H1 (cell line): Measurements from ENCODE around the gene PAXIP1. TPM values are rescaled to one million over a fixed set of nuclear protein-coding genes. Genes with fewer than 3 reads are reported as not detected.
A peak's percentile ranks its signal among the peaks of the same experiment; 100 is the strongest.

Experiments
- CTCF ChIA-PET: fragments of 300-600 bp; sonication (Branson Sonifier 250); formaldehyde crosslinking; loops from one replicate; lab custom pipeline; 2021; ENCODE audit not compliant: partially characterized antibody; lab: Charles Lee
- POLR2A ChIA-PET: fragments of 300-600 bp; sonication (Branson Sonifier 250); formaldehyde crosslinking; loops from one replicate; lab custom pipeline; 2021; ENCODE audit warnings: inconsistent platforms; ENCODE audit not compliant: partially characterized antibody; lab: Charles Lee
- DNase-seq, 2 experiments: peaks; one replicate each; pipeline versions ENCODE4 v3.0.0 to v3.0.0-alpha.2; 2010 to 2022; ENCODE audit warnings: low spot score in 2 of 2, low read depth in 1 of 2, mixed read lengths in 1 of 2
- FAIRE-seq: peaks from 2 replicates; lab custom pipeline; 2011; peaks lifted over from hg19 to GRCh38; lab: Jason Lieb, UNC
- H2AFZ ChIP-seq: 2 replicates; pipeline ENCODE4 v1.8.1; 2012; ENCODE audit warnings: low read length, inconsistent platforms
- H2AK5ac ChIP-seq: 2 replicates; pipeline ENCODE4 v1.6.1; 2013; ENCODE audit warnings: low read depth, low read length
- H2BK120ac ChIP-seq: replicated peaks from 2 replicates; pipeline ENCODE3; 2013; ENCODE audit warnings: low read depth, low read length, inconsistent platforms
- H2BK12ac ChIP-seq: 2 replicates; pipeline ENCODE4 v1.6.1; 2013; ENCODE audit warnings: low read depth, low read length
- H2BK15ac ChIP-seq: 2 replicates; pipeline ENCODE4 v1.6.1; 2013; ENCODE audit warnings: low read length
- H2BK20ac ChIP-seq: 2 replicates; pipeline ENCODE4 v1.6.1; 2013; ENCODE audit warnings: low read length
- H2BK5ac ChIP-seq: 2 replicates; pipeline ENCODE4 v1.6.1; 2013; ENCODE audit warnings: low read depth, low read length
- H3K14ac ChIP-seq: 2 replicates; pipeline ENCODE4 v1.6.1; 2013; ENCODE audit warnings: inconsistent platforms; ENCODE audit not compliant: insufficient read length
- H3K18ac ChIP-seq: 2 replicates; pipeline ENCODE4 v1.6.1; 2013; ENCODE audit warnings: low read length; ENCODE audit errors: extremely low read depth
- H3K23ac ChIP-seq: 2 replicates; pipeline ENCODE4 v1.6.1; 2013; ENCODE audit warnings: inconsistent platforms; ENCODE audit not compliant: insufficient read length
- H3K23me2 ChIP-seq: 2 replicates; pipeline ENCODE4 v1.6.1; 2013; ENCODE audit warnings: low read depth, low read length
- H3K27ac ChIP-seq: 2 replicates; pipeline ENCODE4 v1.6.1; 2011; ENCODE audit warnings: low read depth, low read length, inconsistent platforms
- H3K27me3 ChIP-seq, 4 experiments: replicated peaks in 1 of 4; 1 replicate in 1 of 4; 2 replicates in 3 of 4; pipeline versions ENCODE4 v1.6.1 to v1.8.1; 2011 to 2013; ENCODE audit warnings: low read length in 3 of 4, mild to moderate bottlenecking in 3 of 4, inconsistent platforms in 2 of 4, mixed read lengths in 2 of 4, moderate library complexity in 1 of 4; ENCODE audit not compliant: control insufficient read depth in 3 of 4, insufficient read depth in 3 of 4; ENCODE audit errors: extremely low read depth in 1 of 4
- H3K36me3 ChIP-seq, 4 experiments: 2 replicates each; pipeline versions ENCODE4 v1.6.1 to v1.8.1; 2011 to 2013; ENCODE audit warnings: mild to moderate bottlenecking in 4 of 4, low read length in 3 of 4, moderate library complexity in 2 of 4, control low read depth in 1 of 4, inconsistent platforms in 1 of 4; ENCODE audit not compliant: insufficient read depth in 4 of 4, control insufficient read depth in 2 of 4
- H3K4ac ChIP-seq: replicated peaks from 2 replicates; pipeline ENCODE3; 2013; ENCODE audit warnings: low read length, low read depth, mixed read lengths, inconsistent platforms; ENCODE audit not compliant: insufficient read length
- H3K4me1 ChIP-seq, 4 experiments: replicated peaks in 1 of 4; 1 replicate in 1 of 4; 2 replicates in 3 of 4; pipeline versions ENCODE4 v1.6.1 to v1.8.1; 2011 to 2013; ENCODE audit warnings: low read length in 3 of 4, inconsistent platforms in 2 of 4, mixed read lengths in 1 of 4; ENCODE audit not compliant: insufficient read depth in 4 of 4, control insufficient read depth in 3 of 4
- H3K4me2 ChIP-seq, 2 experiments: 2 replicates each; pipeline versions ENCODE4 v1.6.1 to v1.8.1; 2011 to 2013; ENCODE audit warnings: low read depth in 2 of 2, low read length in 2 of 2, control low read depth in 1 of 2, inconsistent platforms in 1 of 2, mild to moderate bottlenecking in 1 of 2; ENCODE audit not compliant: insufficient read depth in 1 of 2
- H3K4me3 ChIP-seq, 4 experiments: fragments of 200-600, 300-600 bp in 1 of 4; sonication (generic), shearing (Covaris generic), sonication (Bioruptor Twin) in 1 of 4; 2 replicates each; pipeline versions ENCODE4 v1.5.1 to v1.8.1; 2011 to 2016; ENCODE audit warnings: low read length in 4 of 4, low read depth in 3 of 4, control low read depth in 2 of 4, inconsistent platforms in 2 of 4, mild to moderate bottlenecking in 2 of 4, mixed read lengths in 1 of 4, moderate library complexity in 1 of 4; ENCODE audit not compliant: insufficient read depth in 2 of 4; ENCODE audit errors: extremely low read depth in 1 of 4
- H3K56ac ChIP-seq: replicated peaks from 2 replicates; pipeline ENCODE3; 2013; ENCODE audit warnings: low read depth, mild to moderate bottlenecking, mixed read lengths, low read length, inconsistent platforms; ENCODE audit not compliant: insufficient read length
- H3K79me1 ChIP-seq: 2 replicates; pipeline ENCODE4 v1.6.1; 2013; ENCODE audit warnings: low read depth, low read length, control low read depth
- H3K79me2 ChIP-seq, 2 experiments: 2 replicates each; pipeline versions ENCODE4 v1.6.1 to v1.8.1; 2012 to 2013; ENCODE audit warnings: low read length in 2 of 2, mild to moderate bottlenecking in 2 of 2, inconsistent platforms in 1 of 2; ENCODE audit not compliant: insufficient read depth in 2 of 2, control insufficient read depth in 1 of 2
- H3K9ac ChIP-seq, 4 experiments: replicated peaks in 1 of 4; 1 replicate in 1 of 4; 2 replicates in 3 of 4; pipeline versions ENCODE4 v1.6.1 to v1.8.1; 2011 to 2013; ENCODE audit warnings: low read depth in 3 of 4, low read length in 3 of 4, control low read depth in 2 of 4, mild to moderate bottlenecking in 2 of 4, moderate library complexity in 2 of 4, inconsistent platforms in 1 of 4; ENCODE audit errors: extremely low read depth in 1 of 4
- H3K9me3 ChIP-seq, 2 experiments: 2 replicates each; pipeline versions ENCODE4 v1.6.1 to v1.8.1; 2012 to 2013; ENCODE audit warnings: mild to moderate bottlenecking in 2 of 2, moderate library complexity in 2 of 2, control low read depth in 1 of 2, inconsistent platforms in 1 of 2, low read depth in 1 of 2, low read length in 1 of 2, mixed read lengths in 1 of 2; ENCODE audit not compliant: insufficient read depth in 2 of 2
- H4K20me1 ChIP-seq, 2 experiments: replicated peaks in 1 of 2; 2 replicates each; pipeline versions ENCODE3 to v1.8.1; 2011 to 2013; ENCODE audit warnings: inconsistent platforms in 2 of 2, low read length in 2 of 2, mild to moderate bottlenecking in 1 of 2; ENCODE audit not compliant: insufficient read depth in 2 of 2, control insufficient read depth in 1 of 2
- H4K5ac ChIP-seq: 2 replicates; pipeline ENCODE4 v1.6.1; 2013; ENCODE audit warnings: low read length, low read depth, mixed read lengths, inconsistent platforms; ENCODE audit not compliant: insufficient read length
- H4K8ac ChIP-seq: 2 replicates; pipeline ENCODE4 v1.8.0; 2013; ENCODE audit warnings: mild to moderate bottlenecking, moderate library complexity, low read length, inconsistent platforms; ENCODE audit not compliant: insufficient read depth; ENCODE audit errors: extremely low read depth
- H4K91ac ChIP-seq: replicated peaks from 2 replicates; pipeline ENCODE3; 2013; ENCODE audit warnings: low read length, mixed read lengths, inconsistent platforms; ENCODE audit not compliant: insufficient read length
- CBX8 ChIP-seq: fragments of 300-800, 300-1000 bp; sonication (generic); IDR thresholded peaks from 2 replicates; pipeline ENCODE4 v1.7.1; 2016; ENCODE audit warnings: low read depth, low read length, borderline replicate concordance
- CEBPB ChIP-seq: IDR thresholded peaks from 2 replicates; pipeline ENCODE4 v1.6.1; 2012; ENCODE audit warnings: low read depth, low read length
- CHD2 ChIP-seq: IDR thresholded peaks from 2 replicates; pipeline ENCODE4 v1.6.1; 2012; ENCODE audit warnings: low read length, improper control_type of control experiment
- CTCF ChIP-seq, 3 experiments: IDR thresholded peaks; 1 replicate in 2 of 3; 2 replicates in 1 of 3; pipeline versions ENCODE4 v1.5.1 to v1.6.1; 2011; ENCODE audit warnings: low read length in 3 of 3, mild to moderate bottlenecking in 3 of 3, inconsistent platforms in 2 of 3, low read depth in 1 of 3, moderate library complexity in 1 of 3; ENCODE audit not compliant: insufficient read depth in 1 of 3; ENCODE audit errors: control extremely low read depth in 1 of 3
- POLR2AphosphoS5 ChIP-seq: IDR thresholded peaks from 2 replicates; pipeline ENCODE4 v1.6.1; 2011; ENCODE audit warnings: low read depth, low read length
- RAD21 ChIP-seq, 2 experiments: IDR thresholded peaks in 1 of 2; conservative IDR thresholded peaks in 1 of 2; 2 replicates each; pipeline ENCODE4 v1.6.1; 2011; ENCODE audit warnings: low read depth in 2 of 2, low read length in 2 of 2, improper control_type of control experiment in 1 of 2, inconsistent platforms in 1 of 2, mild to moderate bottlenecking in 1 of 2, moderate library complexity in 1 of 2
- TEAD4 ChIP-seq: IDR thresholded peaks from 2 replicates; pipeline ENCODE4 v1.6.1; 2012; ENCODE audit warnings: low read depth, low read length, inconsistent platforms, mixed read lengths
- USF2 ChIP-seq: IDR thresholded peaks from 2 replicates; pipeline ENCODE4 v1.6.1; 2011; ENCODE audit warnings: low read length, improper control_type of control experiment
- WGBS, 2 experiments: shearing (Covaris generic) in 1 of 2; methylation state at CpG; one replicate each; pipeline versions ENCODE4 v1.1.6 to v1.1.7; 2013 to 2015; ENCODE audit warnings: low lambda C conversion rate in 2 of 2, mixed read lengths in 2 of 2, inconsistent platforms in 1 of 2, low coverage in 1 of 2, missing lambda C conversion rate in 1 of 2; ENCODE audit not compliant: insufficient replicate concordance in 2 of 2, insufficient coverage in 1 of 2, insufficient read length in 1 of 2; ENCODE audit errors: extremely low coverage in 1 of 2, missing lambda C conversion rate in 1 of 2; 5-methylcytosine and 5-hydroxymethylcytosine counted together
- polyA plus RNA-seq, 7 experiments: library from polyadenylated mRNA; depleted of rRNA in 3 of 7; stranded (reverse) in 5 of 7; unstranded in 2 of 7; fragments of >200 nt in 5 of 7; fragments of 200-250 nt in 2 of 7; gene quantifications; 1 replicate in 5 of 7; 2 replicates in 1 of 7; 4 replicates in 1 of 7; pipeline versions ENCODE4 v1.2.1 to v1.2.3, GENCODE V29; 2011 to 2013; ENCODE audit warnings: missing spikeins in 2 of 7, mixed read lengths in 2 of 7
- total RNA-seq: library from RNA; stranded (reverse); fragmentation: NEBNext Ultra II Directional; extraction: Animal tissue kit (Norgen Biotek cat#: 25700); gene quantifications from 2 replicates; pipeline ENCODE4 v1.2.1, GENCODE V29; 2021
- TF ChIP-seq, protein P1 (sequence below): IDR thresholded peaks from 2 replicates; pipeline ENCODE4 v1.6.1; 2012; ENCODE audit warnings: inconsistent platforms

The PAXIP1 gene
- total and polyA plus RNA-seq, 2 of the 8 experiments (the other 6 are each of a cell fraction or from before 2014, with no cell fraction given), result 32.4 to 32.8 TPM

DNA sequence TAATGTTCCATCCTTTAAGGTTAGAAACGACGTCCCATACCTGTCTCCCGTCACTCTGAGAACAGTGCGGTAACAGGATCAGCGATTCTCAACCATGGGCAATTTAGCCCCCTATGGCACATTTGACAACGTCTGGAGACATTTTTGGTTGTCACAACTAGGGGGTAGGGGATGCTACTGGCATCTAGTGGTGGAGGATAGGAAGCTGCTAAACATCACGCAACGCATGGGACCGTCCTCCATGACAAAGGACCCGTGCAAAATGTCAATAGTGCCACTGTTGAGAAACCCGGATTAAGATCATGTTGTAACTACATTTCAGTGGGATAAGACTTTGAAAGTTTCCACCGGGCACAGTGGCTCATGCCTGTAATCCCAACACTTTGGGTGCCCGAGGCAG lies 5.0 kb upstream of the PAXIP1 start:
- WGBS, 2 experiments, result 70% methylated on average over 13 of the region's 13 CpGs; no CpG with 5 or more reads in 1 of the 2 experiments
- H3K23ac ChIP-seq, result no peak overlapping the region
- H2BK20ac ChIP-seq, result no peak overlapping the region
- H2AFZ ChIP-seq, result no peak overlapping the region
- no peaks in the 10 kb centered on the region for H3K9me3 ChIP-seq
- ChIA-PET POLR2A (interaction anchor here (1.6 kb wide), 1 partner anchor 10 kb away, joined by 6 read pairs; no protein-coding TSS in a partner anchor), CTCF (interaction anchor here (0.7 to 8.7 kb wide), 25 partner anchors 10 to 323 kb away, joined by 3 to 136 read pairs (median 4); no protein-coding TSS in a partner anchor)
- peak; percentile 65 for FAIRE-seq
- H4K20me1 ChIP-seq, result no peaks in the 10 kb centered on the region
- H2BK120ac ChIP-seq, result no peak overlapping the region
- no peak overlapping the region for H3K9ac ChIP-seq
- H3K4me1 ChIP-seq, result no peaks in the 10 kb centered on the region
- peaks cover 4% of the 10 kb centered on the region for H3K23me2 ChIP-seq
- no peak overlapping the region for H2AK5ac ChIP-seq
- no peak overlapping the region for H2BK5ac ChIP-seq
- H3K56ac ChIP-seq, result no peak overlapping the region
- H3K4ac ChIP-seq, result no peak overlapping the region
- no peak overlapping the region for H3K14ac ChIP-seq
- no peaks in the 10 kb centered on the region for H3K27me3 ChIP-seq
- H3K27ac ChIP-seq, result no peak overlapping the region
- peak overlapping the region; percentile 52 for H4K8ac ChIP-seq
- no peak overlapping the region for H3K4me2 ChIP-seq
- H2BK15ac ChIP-seq, result no peak overlapping the region
- peaks cover 0 to 6% of the 10 kb centered on the region in 2 experiments; a peak in 2 of 4 replicates for H3K79me2 ChIP-seq
- DNase-seq, result no peak
- no peak overlapping the region for H2BK12ac ChIP-seq
- no peak overlapping the region for H3K18ac ChIP-seq
- H4K91ac ChIP-seq, result no peak overlapping the region
- no peak overlapping the region for H3K4me3 ChIP-seq
- H3K36me3 ChIP-seq, result peaks cover 0 to 8% (median 0%) of the 10 kb centered on the region in 4 experiments; a peak in 1 of 8 replicates
- H4K5ac ChIP-seq, result no peak overlapping the region
- no peaks in the 10 kb centered on the region for H3K79me1 ChIP-seq
- TF ChIP-seq, protein P1, sequence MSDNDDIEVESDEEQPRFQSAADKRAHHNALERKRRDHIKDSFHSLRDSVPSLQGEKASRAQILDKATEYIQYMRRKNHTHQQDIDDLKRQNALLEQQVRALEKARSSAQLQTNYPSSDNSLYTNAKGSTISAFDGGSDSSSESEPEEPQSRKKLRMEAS, result 0 out of 2 replicates have a peak, but pooled peaks have one; percentile 8
- TF ChIP-seq RAD21 (IDR thresholded peaks at IDR 0.05 in 1 of 2, conservative IDR thresholded peaks at IDR 0.05 in 1 of 2; ENCODE audit: low read depth in 2 of 2, low read length in 2 of 2) (peak; percentile 54 to 69), CTCF (IDR thresholded peaks at IDR 0.05; ENCODE audit: control extremely low read depth in 1 of 3, insufficient read depth in 1 of 3, low read depth in 1 of 3, low read length in 3 of 3) (peak; percentile 80 to 87 (median 82)), CHD2 (no peak), CEBPB (no peak), TEAD4 (peak; percentile 31; the same call in 1 of the 2 replicates), POLR2AphosphoS5 (no peak), CBX8 (no peak), USF2 (no peak)
